ENCODE data around the gene CIT.
"Not testable (repeated sequence)": the region's sequence is repeated elsewhere in the genome, so short reads cannot be mapped to it uniquely, and the experiment has no call there.

Gene CIT

GRCh38 chr12:119678459-119678858 is 198.7 kb downstream of the CIT start:
- no peak for DNase-seq (ENCODE audit: low read depth)

DNA sequence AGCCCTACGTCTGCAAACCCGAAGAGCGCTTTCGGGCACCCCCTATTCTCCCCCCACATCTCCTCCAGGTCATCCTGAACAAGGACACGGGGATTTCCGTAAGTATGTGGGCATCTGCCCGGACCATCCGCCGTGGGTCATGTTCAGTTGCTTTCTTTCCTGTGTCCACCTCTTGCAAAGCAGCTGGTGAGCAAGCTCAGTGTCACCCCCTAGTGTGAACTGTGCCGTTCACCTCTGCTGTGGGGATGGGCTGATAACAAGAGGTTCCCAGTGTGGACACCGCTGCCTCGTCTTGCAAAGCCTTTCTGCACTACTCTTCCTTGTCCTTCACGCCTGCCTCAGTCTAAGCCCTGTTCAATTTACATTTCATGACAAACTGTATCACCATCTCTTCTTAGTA is 200.5 kb downstream of the CIT start:
- no peak for DNase-seq (ENCODE audit: low read depth)

DNA sequence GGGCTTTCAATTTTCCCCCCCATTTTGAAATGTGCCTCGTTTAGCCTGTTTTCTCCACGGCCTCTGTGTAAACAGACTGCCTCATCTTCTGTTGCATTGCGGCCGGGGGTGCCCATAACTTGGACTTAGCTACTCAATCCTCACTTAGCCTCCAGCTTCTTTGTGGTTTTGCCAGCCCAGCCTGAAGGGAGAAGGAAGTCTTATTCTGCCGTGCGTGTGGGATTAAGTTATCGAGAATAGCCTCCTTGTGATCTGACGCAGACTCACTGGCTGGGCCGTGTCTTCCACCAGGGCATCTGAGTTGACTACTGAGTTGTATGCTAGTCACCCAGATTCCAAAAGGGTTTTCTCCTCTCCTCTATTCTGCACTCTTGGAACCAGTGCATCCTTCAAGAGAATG is 201.1 kb downstream of the CIT start:
- DNase-seq (ENCODE audit: low read depth): no peak

DNA sequence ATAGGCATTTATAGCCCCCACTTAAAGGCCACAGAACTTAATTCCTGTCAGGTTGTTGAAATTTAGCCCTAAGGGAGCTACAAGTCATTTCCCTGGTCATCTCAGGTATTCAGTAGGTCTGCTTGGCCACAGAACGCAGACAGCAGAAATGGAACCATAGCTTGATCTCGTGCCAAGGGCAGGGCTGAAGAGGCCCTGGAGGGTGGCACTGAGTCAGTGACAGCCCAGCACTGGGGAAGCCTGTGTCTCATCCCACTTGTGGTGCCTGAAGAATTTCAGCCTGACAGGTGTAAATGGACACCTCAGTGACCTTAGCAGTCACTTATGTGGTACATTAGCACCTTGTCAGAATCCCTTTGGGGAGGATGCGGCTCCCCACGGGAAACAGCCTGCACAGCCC is 202.6 kb downstream of the CIT start:
- no peak for DNase-seq (ENCODE audit: low read depth)

DNA sequence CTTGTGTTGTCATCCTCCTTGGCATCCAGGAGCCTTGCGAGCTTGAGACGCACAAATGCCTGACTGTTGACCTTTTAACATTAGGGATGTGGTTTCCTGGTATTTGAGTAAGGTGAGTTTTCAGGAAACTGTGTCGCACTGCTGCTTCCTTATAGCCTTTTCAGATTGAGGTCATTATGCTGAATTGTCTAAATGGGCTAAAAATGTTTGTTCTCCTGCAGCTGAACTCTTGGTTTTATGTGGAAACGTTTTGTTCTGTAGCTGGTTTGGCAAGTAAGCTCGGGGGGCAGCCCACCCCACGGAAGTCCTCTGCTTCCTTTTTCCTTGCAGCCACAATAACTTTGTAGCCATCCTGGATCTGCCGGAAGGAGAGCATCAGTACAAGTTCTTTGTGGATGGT is 203.5 kb downstream of the CIT start:
- no peak for DNase-seq (ENCODE audit: low read depth)

DNA sequence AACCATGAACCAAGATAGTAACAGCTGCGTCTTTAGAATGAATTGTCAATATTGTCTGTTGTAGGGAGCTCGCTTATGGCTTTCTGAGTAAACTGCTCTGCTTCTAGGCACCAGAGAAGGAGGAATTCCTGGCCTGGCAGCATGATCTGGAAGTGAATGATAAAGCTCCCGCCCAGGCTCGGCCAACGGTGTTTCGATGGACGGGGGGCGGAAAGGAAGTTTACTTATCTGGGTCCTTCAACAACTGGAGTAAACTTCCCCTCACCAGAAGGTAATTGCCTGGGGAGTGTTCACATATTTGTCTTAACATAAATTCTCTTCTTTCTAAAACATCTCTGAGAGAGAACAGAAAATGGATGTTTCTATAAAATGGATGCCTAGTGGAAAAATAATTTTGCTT is 204.9 kb downstream of the CIT start:
- no peak for DNase-seq (ENCODE audit: low read depth)

- DNase-seq (ENCODE audit: low read depth): no peak
Measured at GRCh38 chr12:119671070-119671469, 206.1 kb downstream of the CIT start.

GRCh38 chr12:119669744-119670472 is 207.2 kb downstream of the CIT start:
- DNase-seq (ENCODE audit: low read depth): no peak

- DNase-seq (ENCODE audit: low read depth): no peak
Measured at GRCh38 chr12:119668324-119668841, 208.7 kb downstream of the CIT start.

- DNase-seq (ENCODE audit: low read depth): peak; percentile 83
Measured at GRCh38 chr12:119667577-119668323, 209.4 kb downstream of the CIT start, which contains the start of gene PRKAB1. TSS of gene PRKAB1 (plus strand) at chr12:119668133. CDS start at chr12:119668245, 112 bp downstream.

- no peak for DNase-seq (ENCODE audit: low read depth)
Measured at GRCh38 chr12:119666900-119667576, 210.1 kb downstream of the CIT start.

GRCh38 chr12:119666226-119666795 is 210.8 kb downstream of the CIT start:
- no peak for DNase-seq (ENCODE audit: low read depth)

DNA sequence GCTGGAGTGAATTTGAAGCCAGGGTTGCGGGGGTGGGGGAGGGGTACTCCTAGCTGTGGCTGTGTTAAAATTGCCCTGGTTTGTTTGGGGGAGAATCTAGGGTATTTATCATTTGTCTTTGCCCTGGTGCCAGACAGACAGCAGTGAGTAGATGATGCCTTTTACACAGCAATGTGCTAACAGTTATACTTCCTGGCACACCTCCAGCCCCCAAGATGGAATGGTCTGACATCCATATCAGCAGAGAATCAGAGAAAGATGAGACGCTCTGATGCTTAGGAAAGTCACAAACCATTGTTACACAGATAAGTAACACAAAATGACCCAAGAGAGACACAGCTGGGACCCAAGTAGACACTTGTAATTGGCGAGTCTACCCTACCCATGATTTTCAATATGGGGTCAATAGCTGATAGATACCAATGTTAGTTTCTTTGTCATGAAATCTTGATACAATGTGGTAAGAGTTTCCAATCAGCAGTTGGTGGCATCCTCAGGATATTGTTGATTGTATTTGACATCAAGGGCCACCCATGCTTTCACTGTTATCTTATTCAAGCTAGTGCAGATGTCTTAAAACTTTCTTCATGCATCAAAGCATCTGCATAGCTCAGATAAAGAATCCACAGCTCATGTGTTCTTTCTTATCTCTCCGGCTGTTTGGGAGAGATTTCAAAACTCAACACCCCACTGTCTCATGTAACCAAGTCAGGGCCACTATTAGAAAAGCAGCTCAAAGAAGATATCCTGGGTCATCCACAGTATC is 211.8 kb downstream of the CIT start:
- DNase-seq (ENCODE audit: low read depth): no peak

DNA sequence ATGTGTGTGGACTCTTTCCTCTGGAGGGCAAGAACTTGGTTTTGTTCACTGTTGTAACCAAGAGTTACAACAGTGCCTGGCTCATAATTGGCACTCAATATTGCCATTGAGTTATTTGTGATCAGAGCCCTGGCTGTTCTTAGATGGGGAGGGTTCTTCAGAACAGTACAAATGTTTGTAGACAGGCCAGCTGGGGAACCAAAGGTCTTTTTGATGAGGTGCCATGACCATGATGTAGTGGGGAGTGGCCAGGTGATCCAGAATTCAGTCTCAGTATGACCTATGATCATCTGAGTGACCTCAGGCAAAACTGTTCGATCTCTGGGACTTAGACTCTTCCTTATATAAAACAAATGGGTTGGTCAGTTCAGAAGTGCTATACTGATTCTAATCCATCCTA is 212.5 kb downstream of the CIT start:
- DNase-seq (ENCODE audit: low read depth): no peak

DNA sequence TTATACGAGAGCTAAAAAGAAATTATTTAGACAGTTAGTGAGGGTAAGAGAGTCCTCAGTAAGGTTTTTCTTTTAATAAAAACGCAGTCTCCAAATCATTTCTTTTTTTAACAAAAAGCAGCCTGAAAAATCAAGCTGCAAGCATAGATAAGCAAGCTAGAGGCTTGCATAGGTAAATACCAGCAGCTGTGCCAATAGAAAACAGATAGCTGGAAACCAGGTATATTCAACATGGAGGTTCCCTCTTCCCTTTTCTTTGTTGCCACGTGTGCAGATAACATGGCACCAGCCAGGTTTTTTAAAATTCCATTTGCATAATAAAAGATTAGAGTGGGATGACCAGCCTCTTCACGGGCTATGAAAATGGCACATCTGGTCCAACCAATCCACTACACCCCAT is 215.2 kb downstream of the CIT start:
- no peak for DNase-seq (ENCODE audit: low read depth)

GRCh38 chr12:119660076-119660475 is 217.0 kb downstream of the CIT start:
- DNase-seq (ENCODE audit: low read depth): no peak

DNA sequence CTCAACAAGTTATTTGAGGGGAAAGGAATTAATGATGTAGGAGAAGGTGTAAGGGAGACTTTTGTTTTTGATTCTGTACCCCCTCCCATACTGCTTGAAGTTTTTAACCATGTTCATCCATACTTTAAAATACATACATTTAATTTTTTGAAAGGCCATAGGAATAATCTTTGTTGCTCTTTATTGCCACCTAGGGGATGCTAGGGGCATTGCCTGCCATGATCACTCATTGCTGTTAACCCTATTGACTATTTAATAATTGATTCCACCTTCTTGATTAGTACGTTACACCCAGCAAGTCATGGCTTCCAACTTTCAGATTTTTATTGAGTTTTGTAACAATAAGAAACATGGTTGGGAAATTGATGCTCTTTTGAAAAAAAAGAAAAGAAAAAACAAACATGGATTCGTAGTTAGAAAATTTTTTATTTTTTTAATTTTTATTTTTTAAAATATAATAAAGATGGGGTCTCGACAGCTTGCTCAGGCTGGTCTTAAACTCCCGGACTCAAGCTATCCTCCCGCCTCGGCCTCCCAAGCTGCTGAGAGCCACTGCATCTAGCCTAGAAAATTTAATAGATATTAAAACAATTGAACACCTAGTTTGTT is 217.7 kb downstream of the CIT start:
- DNase-seq (ENCODE audit: low read depth): no peak

DNA sequence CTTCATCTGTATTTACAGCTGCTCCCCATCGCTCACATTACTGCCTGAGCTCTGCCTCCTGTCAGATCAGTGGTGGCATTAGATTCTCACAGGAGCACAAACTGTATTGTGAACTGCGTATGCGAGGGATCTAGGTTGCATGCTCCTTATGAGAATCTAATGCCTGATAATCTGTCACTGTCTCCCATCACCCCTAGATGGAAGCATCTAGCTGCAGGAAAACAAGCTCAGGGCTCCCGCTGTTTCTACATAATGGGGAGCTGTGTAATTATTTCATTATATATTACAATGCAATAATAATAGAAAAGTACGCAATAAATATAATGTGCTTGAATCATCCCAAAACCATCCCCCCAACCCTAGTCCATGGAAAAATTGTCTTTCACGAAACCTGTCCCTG is 219.0 kb downstream of the CIT start:
- not testable (repeated sequence) for DNase-seq (ENCODE audit: low read depth)

DNA sequence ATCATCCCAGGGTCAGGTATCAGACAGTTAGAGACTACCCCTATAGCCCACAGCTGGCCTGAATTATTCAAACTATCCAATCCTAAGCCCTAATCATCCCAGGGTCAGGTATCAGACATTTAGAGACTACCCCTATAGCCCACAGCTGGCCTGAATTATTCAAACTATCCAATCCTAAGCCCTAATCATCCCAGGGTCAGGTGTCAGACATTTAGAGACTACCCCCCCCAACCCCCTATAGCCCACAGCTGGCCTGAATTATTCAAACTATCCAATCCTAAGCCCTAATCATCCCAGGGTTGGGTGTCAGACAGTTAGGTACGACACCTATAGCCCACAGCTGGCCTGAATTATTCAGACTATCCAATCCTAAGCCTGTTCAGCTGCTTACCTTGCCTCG is 220.1 kb downstream of the CIT start:
- not testable (repeated sequence) for DNase-seq (ENCODE audit: low read depth)

DNA sequence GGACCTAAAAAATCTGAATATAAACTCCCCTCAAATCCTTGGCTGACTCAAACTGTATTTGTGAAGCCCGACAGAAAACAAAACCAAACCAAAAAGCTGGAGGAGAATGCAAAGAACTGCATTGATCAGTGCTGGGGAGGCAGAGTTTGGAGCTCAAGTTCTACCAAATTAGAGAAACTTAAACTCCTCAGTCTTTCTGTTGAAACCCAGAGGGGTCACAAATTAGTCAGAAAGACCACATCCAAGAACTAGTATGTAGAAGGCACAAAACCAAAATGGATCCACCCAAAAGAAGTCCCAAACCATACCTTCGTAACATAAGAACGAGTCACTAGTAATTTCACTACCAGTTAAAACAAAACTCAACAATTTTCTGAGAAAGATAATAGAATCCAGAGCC is 224.5 kb downstream of the CIT start:
- no peak for DNase-seq (ENCODE audit: low read depth)

DNA sequence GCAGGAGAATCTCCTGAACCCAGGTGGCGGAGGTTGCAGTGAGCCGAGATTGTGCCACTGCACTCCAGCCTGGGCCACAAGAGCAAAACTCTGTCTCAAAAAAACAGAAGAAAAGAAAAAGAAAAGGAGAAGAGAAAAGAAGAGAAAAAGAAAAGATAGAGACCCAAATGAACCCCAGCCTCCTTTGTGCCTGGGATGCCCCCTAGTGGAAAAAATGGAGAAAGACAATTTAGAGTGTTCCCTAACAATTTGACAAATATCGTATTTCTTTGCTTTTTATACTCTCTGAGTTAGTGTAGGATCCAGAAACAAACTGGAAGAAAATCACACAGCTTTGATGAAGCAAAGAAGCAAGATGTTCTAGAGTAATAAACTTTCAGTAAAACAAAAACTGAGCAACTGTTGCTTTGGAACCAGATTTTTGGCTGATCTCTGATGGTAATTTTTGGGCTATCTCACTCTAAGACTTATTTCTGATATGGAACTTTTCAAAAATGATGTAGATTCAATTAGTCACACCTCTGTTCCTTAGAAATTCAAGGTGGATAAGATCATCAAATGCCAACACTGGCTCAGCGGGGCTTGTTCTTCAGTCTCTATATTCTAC is 227.8 kb downstream of the CIT start:
- no peak for DNase-seq (ENCODE audit: low read depth)

Data from non-pigmented ciliary epithelial cell (primary cell).